HG03066 (cell line): ENCODE results near the gene BATF2.

Experiments used
- ATAC-seq: cut with Tn5 transposase; IDR thresholded peaks from one replicate; pipeline ENCODE4 v1.9.1; 2021; ENCODE audit warnings: low read depth; ENCODE audit not compliant: unreplicated experiment

BATF2 gene

GRCh38 chr11:64970731-64971151 lies 26.0 kb downstream of the BATF2 start:
- ATAC-seq, result no peak

GRCh38 chr11:64969209-64969608 lies 27.6 kb downstream of the BATF2 start:
- no peak for ATAC-seq

- no peak for ATAC-seq
These were observed 29.4 kb downstream of the BATF2 start for GRCh38 chr11:64967375-64967774.

GRCh38 chr11:64963072-64963631 lies 33.6 kb downstream of the BATF2 start:
- no peak for ATAC-seq

- no peak for ATAC-seq
These were observed 36.1 kb downstream of the BATF2 start for GRCh38 chr11:64960719-64961118.

- no peak for ATAC-seq
These were observed 37.3 kb downstream of the BATF2 start for GRCh38 chr11:64959498-64959897.

GRCh38 chr11:64954201-64954600 lies 42.6 kb downstream of the BATF2 start:
- no peak for ATAC-seq

GRCh38 chr11:64951529-64951928 lies 45.2 kb downstream of the BATF2 start:
- no peak for ATAC-seq

GRCh38 chr11:64947208-64947814 lies 49.5 kb downstream of the BATF2 start:
- ATAC-seq, result no peak
